Effector memory CD4-positive, alpha-beta T cell (primary cell): Measurements from ENCODE around the gene DRAP1.

ENCODE experiments used
- DNase-seq, 3 donors: peaks; one replicate each; pipeline ENCODE4 v3.0.0-alpha.2; 2020
- H3K27ac ChIP-seq: 2 replicates; pipeline ENCODE4 v1.7.0; 2013; ENCODE audit warnings: mild to moderate bottlenecking, low read length, moderate library complexity; ENCODE audit not compliant: insufficient read depth, poor library complexity, severe bottlenecking
- H3K27me3 ChIP-seq: replicated peaks from 2 replicates; pipeline ENCODE4 v1.7.0; 2013; ENCODE audit warnings: mild to moderate bottlenecking, low read length; ENCODE audit not compliant: insufficient read depth, control insufficient read depth, poor library complexity, severe bottlenecking
- H3K36me3 ChIP-seq: 2 replicates; pipeline ENCODE4 v1.7.0; 2013; ENCODE audit warnings: mild to moderate bottlenecking, low read length, moderate library complexity; ENCODE audit not compliant: control insufficient read depth, insufficient read depth
- H3K4me1 ChIP-seq: 2 replicates; pipeline ENCODE4 v1.7.0; 2013; ENCODE audit warnings: low read length, mild to moderate bottlenecking; ENCODE audit not compliant: control insufficient read depth, insufficient read depth, poor library complexity, severe bottlenecking
- H3K4me3 ChIP-seq: 2 replicates; pipeline ENCODE4 v1.7.0; 2013; ENCODE audit warnings: low read length, low read depth, mild to moderate bottlenecking; ENCODE audit not compliant: insufficient read depth, poor library complexity, severe bottlenecking
- H3K9me3 ChIP-seq: 2 replicates; pipeline ENCODE4 v1.7.0; 2013; ENCODE audit warnings: mild to moderate bottlenecking, low read length, moderate library complexity; ENCODE audit not compliant: control insufficient read depth

The DRAP1 gene

GRCh38 chr11:65960824-65961266 is 41.6 kb downstream of the DRAP1 start:
- Histone ChIP-seq H3K27me3 (no peaks in the 10 kb centered on the region), H3K9me3 (no peaks in the 10 kb centered on the region), H3K36me3 (peaks cover 20% of the 10 kb centered on the region), H3K4me1 (peaks cover 21% of the 10 kb centered on the region), H3K4me3 (peak overlapping the region; percentile 100), H3K27ac (peak overlapping the region; percentile 98)
- DNase-seq: no peak

- Histone ChIP-seq H3K36me3 (peaks cover 26% of the 10 kb centered on the region), H3K4me1 (peaks cover 21% of the 10 kb centered on the region), H3K4me3 (peak within 1 kb of the TSS; percentile 100), H3K27ac (peak within 1 kb of the TSS; percentile 98), H3K27me3 (no peaks in the 10 kb centered on the region), H3K9me3 (no peaks in the 10 kb centered on the region)
- DNase-seq: peak; percentile 95
These were observed 42.3 kb downstream of the DRAP1 start, which contains the start of gene SART1 for GRCh38 chr11:65961267-65962140. Gene SART1 (plus strand): TSS chr11:65961734. CDS start chr11:65961781, 47 bp downstream.

- peak overlapping the region; percentile 100 for H3K4me3 ChIP-seq
- DNase-seq: no peak
- H3K27ac ChIP-seq: peak overlapping the region; percentile 98
- no peaks in the 10 kb centered on the region for H3K9me3 ChIP-seq
- peaks cover 21% of the 10 kb centered on the region for H3K4me1 ChIP-seq
- H3K36me3 ChIP-seq: peaks cover 33% of the 10 kb centered on the region
- no peaks in the 10 kb centered on the region for H3K27me3 ChIP-seq
These were observed 42.9 kb downstream of the DRAP1 start for GRCh38 chr11:65962141-65962564.

GRCh38 chr11:65964906-65965305 is 45.7 kb downstream of the DRAP1 start:
- H3K27ac ChIP-seq: no peak overlapping the region
- peaks cover 60% of the 10 kb centered on the region for H3K36me3 ChIP-seq
- no peak overlapping the region for H3K4me3 ChIP-seq
- H3K9me3 ChIP-seq: no peaks in the 10 kb centered on the region
- DNase-seq: no peak
- no peaks in the 10 kb centered on the region for H3K27me3 ChIP-seq
- H3K4me1 ChIP-seq: peaks cover 18% of the 10 kb centered on the region

- H3K4me1 ChIP-seq: peaks cover 18% of the 10 kb centered on the region
- no peaks in the 10 kb centered on the region for H3K9me3 ChIP-seq
- no peaks in the 10 kb centered on the region for H3K27me3 ChIP-seq
- peaks cover 63% of the 10 kb centered on the region for H3K36me3 ChIP-seq
- no peak for DNase-seq
- H3K4me3 ChIP-seq: no peak overlapping the region
- no peak overlapping the region for H3K27ac ChIP-seq
These were observed 46.9 kb downstream of the DRAP1 start for GRCh38 chr11:65965986-65966762.

- Histone ChIP-seq H3K36me3 (peaks cover 63% of the 10 kb centered on the region), H3K9me3 (no peaks in the 10 kb centered on the region), H3K4me1 (peaks cover 14% of the 10 kb centered on the region), H3K4me3 (no peak overlapping the region), H3K27me3 (no peaks in the 10 kb centered on the region), H3K27ac (no peak overlapping the region)
- no peak for DNase-seq
These were observed 48.2 kb downstream of the DRAP1 start for GRCh38 chr11:65967329-65967934.

- DNase-seq: no peak
- Histone ChIP-seq H3K27ac (no peak overlapping the region), H3K4me1 (peaks cover under 1% of the 10 kb centered on the region), H3K36me3 (peaks cover 67% of the 10 kb centered on the region), H3K9me3 (no peaks in the 10 kb centered on the region), H3K27me3 (no peaks in the 10 kb centered on the region), H3K4me3 (no peak overlapping the region)
These were observed 49.6 kb downstream of the DRAP1 start for GRCh38 chr11:65968600-65969482.
